Heart right ventricle (tissue), 16 donors: ENCODE results near the gene VWCE. TPM values are rescaled to one million over a fixed set of nuclear protein-coding genes. Genes with fewer than 3 reads are reported as not detected.

Experiments
- ATAC-seq, 8 donors: fragments of 200-7000 bp; cut with Tn5 transposase; one replicate each; pipeline ENCODE4 v1.9.1; 2020; ENCODE audit warnings: mild to moderate bottlenecking in 8 of 8, moderate library complexity in 8 of 8, moderate number of reproducible peaks in 1 of 8
- DNase-seq, 2 donors: peaks; one replicate each; pipeline ENCODE4 v3.0.0-alpha.2; 2020
- H3K27ac ChIP-seq, 10 donors: fragments of 200-600 bp; sonication (generic) in 2 of 10; one replicate each; pipeline versions ENCODE4 v1.5.0 to v1.8.0; 2020 to 2022; ENCODE audit warnings: mild to moderate bottlenecking in 3 of 10
- H3K27me3 ChIP-seq, 7 donors: fragments of 200-600 bp; one replicate each; pipeline ENCODE4 v1.8.0; 2021 to 2022; ENCODE audit warnings: mild to moderate bottlenecking in 2 of 7
- H3K36me3 ChIP-seq, 9 donors: fragments of 200-600 bp; sonication (generic) in 1 of 9; one replicate each; pipeline versions ENCODE4 v1.5.0 to v1.8.0; 2020 to 2022; ENCODE audit warnings: mild to moderate bottlenecking in 2 of 9
- H3K4me1 ChIP-seq, 9 donors: fragments of 200-600 bp; sonication (generic) in 1 of 9; one replicate each; pipeline versions ENCODE4 v1.5.0 to v1.8.0; 2020 to 2022; ENCODE audit warnings: mild to moderate bottlenecking in 4 of 9
- H3K4me3 ChIP-seq, 10 donors: fragments of 200-600 bp; sonication (generic) in 2 of 10; one replicate each; pipeline versions ENCODE4 v1.5.0 to v1.8.0; 2020 to 2022; ENCODE audit warnings: mild to moderate bottlenecking in 7 of 10, moderate library complexity in 2 of 10
- H3K9me3 ChIP-seq, 11 donors: fragments of 200-600 bp in 10 of 11; sonication (generic) in 2 of 11; one replicate each; pipeline versions ENCODE4 v1.5.0 to v1.8.0; 2013 to 2022; ENCODE audit warnings: mild to moderate bottlenecking in 2 of 11, control low read depth in 1 of 11, moderate library complexity in 1 of 11
- CTCF ChIP-seq, 9 donors: fragments of 200-600 bp; sonication (generic) in 2 of 9; IDR thresholded peaks; one replicate each; pipeline versions ENCODE4 v1.5.0 to v1.8.0; 2021 to 2022; ENCODE audit warnings: antibody characterized with exemption in 9 of 9, mild to moderate bottlenecking in 5 of 9, moderate library complexity in 1 of 9
- WGBS, 2 donors: extraction: QIAGEN DNeasy Blood & Tissue Kit; methylation state at CpG; one replicate each; pipeline ENCODE4 v1.1.7; 2013; ENCODE audit warnings: inconsistent platforms in 1 of 2; 5-methylcytosine and 5-hydroxymethylcytosine counted together
- intact Hi-C, 10 donors: fragments of 100-400 bp; cut with DNase I; formaldehyde crosslinking; loops; one replicate each; pipeline versions ENCODE4 v1.11.1 to v1.14.2; 2022
- polyA plus RNA-seq, 2 donors: library from polyadenylated mRNA; stranded (reverse); fragments of 200-250 nt; gene quantifications; one replicate each; pipeline ENCODE4 v1.2.3, GENCODE V29; 2013
- total RNA-seq, 10 donors: library from RNA; stranded (reverse); fragmentation: NEBNext Ultra II Directional in 3 of 10; extraction: Animal tissue kit (Norgen Biotek cat#: 25700) in 3 of 10; gene quantifications; one replicate each; pipeline versions ENCODE4 v1.2.1 to v1.2.4, GENCODE V29; 2021 to 2023
- donor health status: Arrhythmogenic right ventricular cardiomyopathy.
- donor health status: ischemic (EF 13 %, LVEDD 7.1; RV severe dilation, severe dysfunction).
- donor health status: healthy with polysubstance abuse.
- donor health status: DM: no; HTN: yes; CAD: no.
- donor health status: DM: no; HTN: no; CAD: no.
- donor health status: ischemic (EF 25% LVEDD 6.9; RV normal size, moderate dysfunction).
- donor health status: ischemic (EF 25% LVEDD 5.7; RV mildly dilated, moderate dysfunction).
- donor health status: healthy.
- donor health status: DM: yes; HTN: yes; CAD: no.
- donor health status: Ischemic cardiomyopathy.
- donor health status: ischemic (EF 35%, LVEDD 5.7; RV mildly dilated, moderate dysfunction).
- donor health status: nonischemic (EF 11% LVEDD 7.7; RV severe dilation, severe dysfunction).
- donor health status: DM: yes; HTN: yes; CAD: no.
- donor health status: PGD.
- donor health status: ischemic (EF 29% LVEDD 5.4; RV normal size, mild dysfunction).
- donor health status: nonischemic (EF 23%, LVEDD 6.1; RV moderate dilation, normal function).

Gene VWCE
- total and polyA plus RNA-seq, 12 donors: 0.42 to 2.2 (median 0.89) TPM

DNA sequence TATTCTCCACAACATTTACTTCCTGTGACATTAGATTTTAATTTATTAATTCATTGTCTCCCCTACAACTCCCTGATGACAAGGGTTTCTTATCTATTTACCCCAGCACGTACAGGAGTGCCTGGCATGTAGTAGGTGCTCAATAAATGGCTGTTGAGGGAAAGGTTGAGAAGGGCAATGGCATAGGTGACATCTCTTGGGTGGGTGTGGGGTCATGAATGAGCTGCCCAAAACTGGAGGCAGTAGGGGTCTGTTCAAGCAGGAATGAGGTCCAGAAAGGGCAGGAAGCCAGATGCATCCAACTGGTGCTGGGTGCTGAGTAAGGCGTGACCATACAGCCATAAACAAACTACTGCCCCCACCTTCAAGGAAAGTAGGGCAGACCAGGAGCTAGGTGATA, 2.8 kb downstream of the VWCE start:
- TF ChIP-seq CTCF (IDR thresholded peaks at IDR 0.05): no peak
- H3K4me1 ChIP-seq: peaks cover 7 to 34% (median 27%) of the 10 kb centered on the region in 9 donors
- H3K36me3 ChIP-seq: no peaks in the 10 kb centered on the region
- no peak for ATAC-seq
- peaks cover 0 to 30% (median 0%) of the 10 kb centered on the region in 7 donors for H3K27me3 ChIP-seq
- 96% methylated on average over 2 of the region's 2 CpGs for WGBS, 2 donors
- H3K9me3 ChIP-seq: no peaks in the 10 kb centered on the region
- DNase-seq: no peak
- intact Hi-C loops: no loop called here
- no peak overlapping the region for H3K4me3 ChIP-seq
- H3K27ac ChIP-seq: no peak overlapping the region

DNA sequence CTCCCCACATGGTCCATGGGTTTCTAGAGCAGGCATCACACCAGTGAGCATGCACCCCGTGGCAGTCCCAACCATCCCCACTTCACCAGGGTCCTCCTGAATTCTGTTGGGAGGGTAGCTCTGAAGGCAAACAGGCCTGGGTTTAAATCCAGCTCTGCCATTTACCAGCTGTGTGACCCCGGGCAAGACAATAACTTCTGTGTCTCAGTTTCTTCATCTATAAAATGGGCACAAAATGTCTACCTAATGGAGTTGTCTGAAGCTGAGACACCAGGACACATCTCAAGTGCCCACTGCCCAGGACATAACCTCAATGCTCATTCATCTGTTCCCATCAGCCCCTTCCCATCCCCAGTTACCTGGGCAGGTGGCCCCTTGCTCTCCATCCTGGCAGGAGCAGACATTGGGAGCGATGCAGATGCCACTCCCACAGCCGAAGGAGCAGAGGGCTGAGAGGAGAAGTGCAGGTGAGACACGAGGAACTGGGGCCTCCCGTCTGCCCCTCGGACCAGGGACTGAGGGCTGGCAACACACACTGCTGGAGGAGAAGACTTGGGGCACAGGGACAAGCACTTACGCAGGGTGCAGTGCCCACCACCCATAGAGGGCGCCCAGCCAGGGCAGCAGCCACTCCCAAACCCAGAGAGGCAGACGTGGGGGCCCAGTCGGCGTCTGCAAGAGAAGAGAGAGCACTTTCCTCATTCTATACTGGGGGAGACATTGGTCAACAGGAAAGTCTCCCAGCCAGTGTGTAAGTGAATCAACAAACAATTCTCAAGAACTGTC, 4.0 kb downstream of the VWCE start:
- peaks cover 0 to 29% (median 0%) of the 10 kb centered on the region in 7 donors for H3K27me3 ChIP-seq
- no peaks in the 10 kb centered on the region for H3K9me3 ChIP-seq
- H3K4me1 ChIP-seq: peaks cover 7 to 28% (median 24%) of the 10 kb centered on the region in 9 donors
- ATAC-seq: no peak
- H3K27ac ChIP-seq: no peak overlapping the region
- no peak for DNase-seq
- intact Hi-C loops: no loop called here
- no peak overlapping the region for H3K4me3 ChIP-seq
- no peak for TF ChIP-seq CTCF (IDR thresholded peaks at IDR 0.05)
- peaks cover 0 to 2% (median 0%) of the 10 kb centered on the region in 9 donors for H3K36me3 ChIP-seq
- WGBS, 2 donors: 90 to 91% methylated on average over 12 of the region's 12 CpGs

DNA sequence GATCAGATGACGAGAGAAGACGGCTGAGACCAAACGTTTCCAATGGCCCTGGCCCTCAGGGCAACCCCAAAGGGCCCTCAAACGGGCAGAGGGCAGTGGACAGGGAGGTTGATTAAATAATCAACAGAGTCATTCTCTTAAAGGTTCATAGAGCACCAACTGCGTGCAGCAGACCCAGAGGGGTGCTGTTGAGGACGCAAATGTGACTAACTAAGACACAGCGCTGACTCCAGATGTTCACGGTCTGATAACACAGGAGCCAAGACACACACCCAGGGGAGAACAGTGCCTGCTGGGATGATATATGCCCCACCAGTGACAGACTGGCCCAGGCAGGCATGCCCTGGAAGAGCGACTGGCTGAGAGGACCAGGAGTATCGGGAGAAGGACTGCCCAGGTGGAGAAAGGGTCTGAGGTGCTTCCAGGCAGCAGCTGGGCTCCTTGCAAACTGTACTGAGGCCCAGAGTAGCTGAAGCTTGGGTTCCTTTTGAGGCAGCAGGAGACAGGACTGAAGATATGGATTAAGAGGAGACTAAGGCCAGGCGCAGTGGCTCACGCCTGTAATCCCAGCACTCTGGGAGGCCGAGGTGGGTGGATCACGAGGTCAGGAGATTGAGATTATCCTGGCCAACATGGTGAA, 7.7 kb downstream of the VWCE start:
- 85 to 88% methylated on average over 14 of the region's 14 CpGs for WGBS, 2 donors
- DNase-seq (no peak), ATAC-seq (no peak)
- H3K27me3 ChIP-seq: no peaks in the 10 kb centered on the region
- no peak overlapping the region for H3K4me3 ChIP-seq
- no peak for TF ChIP-seq CTCF (IDR thresholded peaks at IDR 0.05)
- H3K9me3 ChIP-seq: no peaks in the 10 kb centered on the region
- H3K4me1 ChIP-seq: no peaks in the 10 kb centered on the region
- no peak overlapping the region for H3K27ac ChIP-seq
- H3K36me3 ChIP-seq: peaks cover 0 to 7% (median 0%) of the 10 kb centered on the region in 9 donors
- intact Hi-C loops: no loop called here

DNA sequence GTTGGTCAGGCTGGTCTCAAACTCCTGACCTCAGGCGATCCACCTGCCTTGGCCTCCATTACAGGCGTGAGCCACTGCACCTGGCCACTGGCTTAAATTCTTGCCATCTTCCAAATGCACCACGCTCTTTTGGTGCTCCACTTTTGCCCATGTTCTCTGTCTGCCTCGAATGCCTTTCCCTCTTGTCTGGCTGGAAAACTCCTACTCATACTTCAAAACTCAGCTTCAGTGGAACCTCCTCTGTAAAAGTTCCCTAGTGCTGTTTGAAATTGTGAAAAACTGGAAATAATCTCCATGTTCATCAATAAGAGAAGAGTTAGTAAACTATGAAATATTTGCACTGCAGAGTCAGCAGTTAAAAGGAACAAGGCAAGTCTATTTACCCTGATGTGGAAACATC, 11.5 kb downstream of the VWCE start:
- Histone ChIP-seq H3K27ac (no peak overlapping the region), H3K4me1 (no peaks in the 10 kb centered on the region), H3K4me3 (no peak overlapping the region), H3K9me3 (no peaks in the 10 kb centered on the region), H3K36me3 (peaks cover 0 to 11% (median 0%) of the 10 kb centered on the region in 9 donors), H3K27me3 (no peaks in the 10 kb centered on the region)
- 95 to 98% methylated on average over 4 of the region's 4 CpGs for WGBS, 2 donors
- no peak for ATAC-seq
- no peak for DNase-seq
- no peak for TF ChIP-seq CTCF (IDR thresholded peaks at IDR 0.05)
- intact Hi-C loops: no loop called here
